HG03025 (cell line): ENCODE data around the gene DAPK1.

Experiments
- ATAC-seq: cut with Tn5 transposase; IDR thresholded peaks from one replicate; pipeline ENCODE4 v1.9.1; 2021; ENCODE audit warnings: mild to moderate bottlenecking, moderate library complexity; ENCODE audit not compliant: unreplicated experiment, low FRiP score

Gene DAPK1

GRCh38 chr9:87564791-87565241 lies 67.1 kb downstream of the DAPK1 start:
- ATAC-seq: no peak

- ATAC-seq: no peak
Measured at GRCh38 chr9:87567001-87567400, 69.3 kb downstream of the DAPK1 start.

GRCh38 chr9:87567571-87567970 lies 69.9 kb downstream of the DAPK1 start:
- ATAC-seq: no peak

- ATAC-seq: no peak
Measured at GRCh38 chr9:87567983-87568382, 70.3 kb downstream of the DAPK1 start.

GRCh38 chr9:87568401-87568800 lies 70.7 kb downstream of the DAPK1 start:
- ATAC-seq: no peak

- no peak for ATAC-seq
Measured at GRCh38 chr9:87569008-87569509, 71.4 kb downstream of the DAPK1 start.

- no peak for ATAC-seq
Measured at GRCh38 chr9:87569518-87569917, 71.9 kb downstream of the DAPK1 start.

GRCh38 chr9:87570000-87570908 lies 72.6 kb downstream of the DAPK1 start:
- ATAC-seq: no peak

- ATAC-seq: no peak
Measured at GRCh38 chr9:87572719-87573118, 75.1 kb downstream of the DAPK1 start.

- ATAC-seq: no peak
Measured at GRCh38 chr9:87573841-87574342, 76.2 kb downstream of the DAPK1 start.

GRCh38 chr9:87577746-87578145 lies 80.1 kb downstream of the DAPK1 start:
- ATAC-seq: no peak

GRCh38 chr9:87578625-87579024 lies 81.0 kb downstream of the DAPK1 start:
- ATAC-seq: no peak

- ATAC-seq: no peak
Measured at GRCh38 chr9:87579781-87580541, 82.3 kb downstream of the DAPK1 start.

- no peak for ATAC-seq
Measured at GRCh38 chr9:87580941-87581438, 83.3 kb downstream of the DAPK1 start.

GRCh38 chr9:87581513-87581912 lies 83.8 kb downstream of the DAPK1 start:
- no peak for ATAC-seq

- no peak for ATAC-seq
Measured at GRCh38 chr9:87581949-87582637, 84.4 kb downstream of the DAPK1 start.

GRCh38 chr9:87584326-87584725 lies 86.7 kb downstream of the DAPK1 start:
- ATAC-seq: no peak

GRCh38 chr9:87585123-87585855 lies 87.6 kb downstream of the DAPK1 start:
- no peak for ATAC-seq

GRCh38 chr9:87586731-87587355 lies 89.2 kb downstream of the DAPK1 start:
- ATAC-seq: no peak
